Gastroesophageal sphincter (tissue), 2 donors: ENCODE data around the gene SULT1A3.
"Not testable (repeated sequence)": the region's sequence is repeated elsewhere in the genome, so short reads cannot be mapped to it uniquely, and the experiment has no call there.

Experiments
- EP300 ChIP-seq: sonication (generic); formaldehyde crosslinking; IDR thresholded peaks from one replicate; pipeline ENCODE4 v1.6.1; 2017; ENCODE audit warnings: antibody characterized with exemption, mild to moderate bottlenecking
- POLR2A ChIP-seq, 2 donors: fragments of 450-650 bp; IDR thresholded peaks; one replicate each; pipeline ENCODE4 v1.6.1; 2017; ENCODE audit warnings: antibody characterized with exemption in 2 of 2, mild to moderate bottlenecking in 2 of 2, moderate library complexity in 1 of 2
- POLR2AphosphoS5 ChIP-seq: sonication (generic); formaldehyde crosslinking; IDR thresholded peaks from one replicate; pipeline ENCODE4 v1.6.1; 2017; ENCODE audit warnings: antibody characterized with exemption

- TF ChIP-seq POLR2AphosphoS5; EP300; POLR2A (IDR thresholded peaks at IDR 0.05): not testable (repeated sequence)
Measured at GRCh38 chr16:30209032-30209431, 10.0 kb downstream of the SULT1A3 start.
